Nephron (organoid): Measurements from ENCODE around the gene ID3.

Experiments
- H3K27ac Mint-ChIP-seq, 3 experiments: 2 replicates each; pipeline ENCODE4 v1.8.0; 2020; ENCODE audit warnings: mixed read lengths in 3 of 3, mild to moderate bottlenecking in 2 of 3, moderate library complexity in 1 of 3
- H3K27me3 Mint-ChIP-seq: 2 replicates; pipeline ENCODE4 v1.8.0; 2021; ENCODE audit warnings: low read depth, mild to moderate bottlenecking, moderate library complexity, mixed read lengths
- H3K36me3 Mint-ChIP-seq: 2 replicates; pipeline ENCODE4 v1.8.0; 2020; ENCODE audit warnings: low read depth, mixed read lengths
- H3K4me1 Mint-ChIP-seq: 2 replicates; pipeline ENCODE4 v1.8.0; 2020; ENCODE audit warnings: mixed read lengths
- H3K4me3 Mint-ChIP-seq, 3 experiments: 2 replicates each; pipeline ENCODE4 v1.8.0; 2020; ENCODE audit warnings: mild to moderate bottlenecking in 3 of 3, mixed read lengths in 3 of 3, moderate library complexity in 2 of 3
- H3K9me3 Mint-ChIP-seq: 2 replicates; pipeline ENCODE4 v1.8.0; 2020; ENCODE audit warnings: mixed read lengths
- CTCF ChIP-seq, 3 experiments: fragments of 200-600 bp; sonication (generic); IDR thresholded peaks; one replicate each; pipeline ENCODE4 v1.5.0; 2021; ENCODE audit warnings: antibody characterized with exemption in 3 of 3; ENCODE audit not compliant: unreplicated experiment in 3 of 3

ID3 gene

GRCh38 chr1:23594149-23594907 is 35.0 kb upstream of the ID3 start:
- H3K27me3 Mint-ChIP-seq = peaks cover 4% of the 10 kb centered on the region
- no peak overlapping the region for H3K4me3 Mint-ChIP-seq
- H3K9me3 Mint-ChIP-seq = no peaks in the 10 kb centered on the region
- H3K27ac Mint-ChIP-seq = peak overlapping the region; percentile 44 to 71 (median 67)
- H3K36me3 Mint-ChIP-seq = no peaks in the 10 kb centered on the region
- no peak for TF ChIP-seq CTCF (IDR thresholded peaks at IDR 0.05; ENCODE audit: unreplicated experiment in 3 of 3)
- peaks cover 58% of the 10 kb centered on the region for H3K4me1 Mint-ChIP-seq

- no peaks in the 10 kb centered on the region for H3K36me3 Mint-ChIP-seq
- no peak overlapping the region for H3K4me3 Mint-ChIP-seq
- peaks cover 64% of the 10 kb centered on the region for H3K4me1 Mint-ChIP-seq
- H3K9me3 Mint-ChIP-seq = no peaks in the 10 kb centered on the region
- TF ChIP-seq CTCF (IDR thresholded peaks at IDR 0.05; ENCODE audit: unreplicated experiment in 3 of 3) = no peak
- H3K27ac Mint-ChIP-seq = peak overlapping the region in 2 of 3 experiments; percentile 46 to 71
- peaks cover 4% of the 10 kb centered on the region for H3K27me3 Mint-ChIP-seq
Observed at GRCh38 chr1:23593556-23594148, 34.4 kb upstream of the ID3 start.

- Mint-ChIP-seq H3K4me3 (no peak overlapping the region), H3K27me3 (peaks cover 4% of the 10 kb centered on the region)
Observed at GRCh38 chr1:23593042-23593521, 33.8 kb upstream of the ID3 start.

GRCh38 chr1:23592209-23592892 is 33.0 kb upstream of the ID3 start:
- TF ChIP-seq CTCF (IDR thresholded peaks at IDR 0.05; ENCODE audit: unreplicated experiment in 3 of 3) = no peak
- Mint-ChIP-seq H3K27ac (peak overlapping the region; percentile 72 to 91 (median 86)), H3K9me3 (no peaks in the 10 kb centered on the region), H3K27me3 (peaks cover 8% of the 10 kb centered on the region), H3K4me3 (no peak overlapping the region), H3K4me1 (peaks cover 61% of the 10 kb centered on the region), H3K36me3 (no peaks in the 10 kb centered on the region)

More at GRCh38 chr1:23593042-23593521, 33.8 kb upstream of the ID3 start:
- Mint-ChIP-seq H3K36me3 (no peaks in the 10 kb centered on the region), H3K9me3 (no peaks in the 10 kb centered on the region), H3K27ac (peak overlapping the region; percentile 52 to 86 (median 80)), H3K4me1 (peaks cover 68% of the 10 kb centered on the region)
- no peak for TF ChIP-seq CTCF (IDR thresholded peaks at IDR 0.05; ENCODE audit: unreplicated experiment in 3 of 3)

GRCh38 chr1:23591460-23592208 is 32.3 kb upstream of the ID3 start:
- H3K4me1 Mint-ChIP-seq = peaks cover 55% of the 10 kb centered on the region
- TF ChIP-seq CTCF (IDR thresholded peaks at IDR 0.05; ENCODE audit: unreplicated experiment in 3 of 3) = no peak
- peaks cover 12% of the 10 kb centered on the region for H3K27me3 Mint-ChIP-seq
- no peaks in the 10 kb centered on the region for H3K36me3 Mint-ChIP-seq
- no peak overlapping the region for H3K4me3 Mint-ChIP-seq
- no peaks in the 10 kb centered on the region for H3K9me3 Mint-ChIP-seq
- peak overlapping the region; percentile 72 to 91 (median 86) for H3K27ac Mint-ChIP-seq
